ENCODE data around the gene FRAS1.

GRCh38 chr4:78309352-78309751 is 252.2 kb downstream of the FRAS1 start:
- TF ChIP-seq POLR2A (IDR thresholded peaks at IDR 0.05; ENCODE audit: low read depth, low read length) (no peak), SPI1 (IDR thresholded peaks at IDR 0.05; ENCODE audit: low read depth, low read length) (no peak), POLR2AphosphoS5 (IDR thresholded peaks at IDR 0.05; ENCODE audit: low read depth, low read length) (no peak), TAF1 (IDR thresholded peaks at IDR 0.05; ENCODE audit: low read depth, low read length) (no peak), PAX5 (IDR thresholded peaks at IDR 0.05; ENCODE audit: insufficient read depth, low read length, severe bottlenecking) (no peak), POU2F2 (IDR thresholded peaks at IDR 0.05; ENCODE audit: low read depth, low read length) (no peak)

Measured in GM12891 (cell line).